Stimulated activated CD4-positive, alpha-beta T cell treated with anti-CD3 and anti-CD28 coated beads, TNF-alpha, amount 100 ng/mL, for 24 hours (primary cell): ENCODE measurements around the gene ITGB7.
A peak's percentile ranks its signal among the peaks of the same experiment; 100 is the strongest.

Experiments used
- DNase-seq, 3 experiments: peaks; one replicate each; pipeline ENCODE4 v3.0.0-alpha.2; 2020; ENCODE audit warnings: low read depth in 3 of 3

ITGB7 gene, protein sequence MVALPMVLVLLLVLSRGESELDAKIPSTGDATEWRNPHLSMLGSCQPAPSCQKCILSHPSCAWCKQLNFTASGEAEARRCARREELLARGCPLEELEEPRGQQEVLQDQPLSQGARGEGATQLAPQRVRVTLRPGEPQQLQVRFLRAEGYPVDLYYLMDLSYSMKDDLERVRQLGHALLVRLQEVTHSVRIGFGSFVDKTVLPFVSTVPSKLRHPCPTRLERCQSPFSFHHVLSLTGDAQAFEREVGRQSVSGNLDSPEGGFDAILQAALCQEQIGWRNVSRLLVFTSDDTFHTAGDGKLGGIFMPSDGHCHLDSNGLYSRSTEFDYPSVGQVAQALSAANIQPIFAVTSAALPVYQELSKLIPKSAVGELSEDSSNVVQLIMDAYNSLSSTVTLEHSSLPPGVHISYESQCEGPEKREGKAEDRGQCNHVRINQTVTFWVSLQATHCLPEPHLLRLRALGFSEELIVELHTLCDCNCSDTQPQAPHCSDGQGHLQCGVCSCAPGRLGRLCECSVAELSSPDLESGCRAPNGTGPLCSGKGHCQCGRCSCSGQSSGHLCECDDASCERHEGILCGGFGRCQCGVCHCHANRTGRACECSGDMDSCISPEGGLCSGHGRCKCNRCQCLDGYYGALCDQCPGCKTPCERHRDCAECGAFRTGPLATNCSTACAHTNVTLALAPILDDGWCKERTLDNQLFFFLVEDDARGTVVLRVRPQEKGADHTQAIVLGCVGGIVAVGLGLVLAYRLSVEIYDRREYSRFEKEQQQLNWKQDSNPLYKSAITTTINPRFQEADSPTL

DNA sequence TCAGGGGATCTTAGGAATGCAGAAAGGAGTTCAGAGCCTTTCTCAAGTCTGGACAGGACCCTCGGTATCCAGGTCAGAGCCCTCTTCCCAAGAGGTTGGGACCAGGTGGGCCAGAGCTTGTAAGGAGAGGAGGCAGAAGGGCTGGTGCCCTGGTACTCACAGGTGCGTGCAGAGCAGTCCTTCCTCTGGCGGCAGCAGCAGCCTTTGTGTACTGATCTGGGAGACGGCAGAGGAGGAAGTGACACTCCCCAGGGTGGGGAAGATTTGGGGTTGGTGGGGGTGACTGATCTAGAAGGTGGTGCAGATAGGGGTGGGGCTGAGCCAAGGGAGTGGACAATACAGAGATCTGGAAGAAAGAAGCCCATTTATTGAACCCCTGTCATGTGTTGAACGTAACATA is at the start of gene ITGB7:
Gene ITGB7 (minus strand): TSS at position 210 of the 400 bp plus-strand sequence. CDS start 6,808 bp downstream, outside the sequence.
- peak in 2 of 3 experiments; percentile 33 to 51 for DNase-seq

DNA sequence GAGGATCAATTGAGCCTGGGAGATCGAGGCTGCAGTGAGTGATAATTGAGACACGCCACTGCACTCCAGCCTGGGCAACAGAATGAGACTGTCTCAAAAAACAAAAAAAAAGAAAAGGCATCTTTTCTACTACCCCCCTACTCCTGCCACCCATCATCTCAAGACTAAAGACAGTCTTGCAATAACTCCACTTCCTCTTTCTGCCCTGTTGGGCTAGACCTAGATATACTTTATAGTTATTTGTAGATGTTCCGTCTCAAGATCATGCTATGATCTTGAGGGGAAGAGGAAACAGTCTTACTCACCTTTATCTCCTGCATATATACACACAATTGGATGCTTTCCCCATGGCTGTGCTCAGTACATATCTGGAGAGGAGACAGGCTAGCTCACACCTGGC is 48.9 kb upstream of the ITGB7 start:
- no peak for DNase-seq

DNA sequence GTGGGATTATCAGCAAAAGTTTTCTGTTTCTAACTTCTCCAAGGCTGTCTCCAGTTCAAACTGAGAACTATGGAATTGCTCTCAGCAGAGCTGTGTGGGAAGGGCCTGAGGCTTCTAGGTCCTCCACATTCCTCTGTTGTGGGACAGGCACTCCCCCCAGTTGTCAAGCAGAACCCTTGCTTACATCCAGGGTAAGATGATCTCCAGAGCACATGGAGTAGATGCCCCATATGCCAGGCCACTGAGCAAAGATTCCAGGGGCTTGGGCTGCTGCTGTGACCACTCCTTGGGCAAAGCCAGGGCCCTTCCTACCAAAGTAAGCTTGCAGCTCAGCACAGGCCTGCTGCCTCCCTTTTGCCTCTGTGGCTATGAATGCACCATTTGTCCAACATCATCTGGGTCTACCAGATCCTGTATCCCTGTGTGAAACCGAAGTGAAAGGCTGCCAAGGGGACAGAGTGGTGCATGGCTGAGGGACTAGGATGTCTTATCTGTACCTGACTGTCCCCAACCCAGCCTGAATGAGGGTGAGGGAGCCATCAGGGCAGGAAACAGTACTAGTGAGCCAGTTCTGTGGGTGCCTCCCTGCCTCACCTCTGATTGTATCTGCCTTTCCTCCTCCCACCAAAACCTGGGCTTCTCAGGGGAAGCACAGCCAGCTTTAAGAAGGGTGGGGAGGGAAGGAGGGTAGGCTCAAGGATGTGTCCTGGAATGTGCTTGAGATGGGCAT is 47.9 kb upstream of the ITGB7 start:
- no peak for DNase-seq

DNA sequence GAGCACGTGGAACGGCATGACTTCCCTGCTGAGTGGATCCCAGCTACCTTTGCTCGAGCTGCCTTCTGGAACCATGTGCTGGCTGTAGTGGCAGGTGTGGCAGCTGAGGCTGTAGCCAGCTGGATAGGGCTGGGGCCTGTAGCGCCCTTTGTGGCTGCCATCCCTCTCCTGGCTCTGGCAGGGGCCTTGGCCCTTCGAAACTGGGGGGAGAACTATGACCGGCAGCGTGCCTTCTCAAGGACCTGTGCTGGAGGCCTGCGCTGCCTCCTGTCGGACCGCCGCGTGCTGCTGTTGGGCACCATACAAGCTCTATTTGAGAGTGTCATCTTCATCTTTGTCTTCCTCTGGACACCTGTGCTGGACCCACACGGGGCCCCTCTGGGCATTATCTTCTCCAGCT is 46.2 kb upstream of the ITGB7 start:
- DNase-seq = no peak

DNA sequence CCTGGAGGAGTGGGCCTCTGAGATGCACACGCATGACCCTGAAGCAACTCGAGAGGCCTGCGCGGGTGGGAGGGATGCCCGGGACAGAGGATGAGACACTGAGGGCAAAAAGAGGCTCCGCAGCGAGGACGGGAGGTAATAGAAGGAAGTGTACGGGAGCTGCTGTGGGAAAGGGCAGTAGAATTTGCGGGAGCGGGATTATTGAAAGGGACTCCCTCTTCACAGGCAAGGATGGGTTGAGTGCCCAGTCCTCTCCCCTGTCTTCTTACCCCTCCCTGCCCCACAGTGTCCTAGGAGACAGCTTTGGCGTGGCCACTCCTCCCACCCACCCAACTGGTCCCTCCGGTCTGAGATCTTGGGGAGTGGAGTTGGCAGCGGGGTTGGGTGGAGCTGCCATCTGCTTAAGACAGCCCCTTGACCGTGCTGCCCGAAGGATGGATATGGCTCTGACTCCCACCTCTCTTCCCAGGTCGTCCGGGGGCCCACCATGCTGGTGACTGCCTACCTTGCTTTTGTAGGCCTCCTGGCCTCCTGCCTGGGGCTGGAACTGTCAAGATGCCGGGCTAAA is 45.4 kb upstream of the ITGB7 start:
- DNase-seq = no peak

DNA sequence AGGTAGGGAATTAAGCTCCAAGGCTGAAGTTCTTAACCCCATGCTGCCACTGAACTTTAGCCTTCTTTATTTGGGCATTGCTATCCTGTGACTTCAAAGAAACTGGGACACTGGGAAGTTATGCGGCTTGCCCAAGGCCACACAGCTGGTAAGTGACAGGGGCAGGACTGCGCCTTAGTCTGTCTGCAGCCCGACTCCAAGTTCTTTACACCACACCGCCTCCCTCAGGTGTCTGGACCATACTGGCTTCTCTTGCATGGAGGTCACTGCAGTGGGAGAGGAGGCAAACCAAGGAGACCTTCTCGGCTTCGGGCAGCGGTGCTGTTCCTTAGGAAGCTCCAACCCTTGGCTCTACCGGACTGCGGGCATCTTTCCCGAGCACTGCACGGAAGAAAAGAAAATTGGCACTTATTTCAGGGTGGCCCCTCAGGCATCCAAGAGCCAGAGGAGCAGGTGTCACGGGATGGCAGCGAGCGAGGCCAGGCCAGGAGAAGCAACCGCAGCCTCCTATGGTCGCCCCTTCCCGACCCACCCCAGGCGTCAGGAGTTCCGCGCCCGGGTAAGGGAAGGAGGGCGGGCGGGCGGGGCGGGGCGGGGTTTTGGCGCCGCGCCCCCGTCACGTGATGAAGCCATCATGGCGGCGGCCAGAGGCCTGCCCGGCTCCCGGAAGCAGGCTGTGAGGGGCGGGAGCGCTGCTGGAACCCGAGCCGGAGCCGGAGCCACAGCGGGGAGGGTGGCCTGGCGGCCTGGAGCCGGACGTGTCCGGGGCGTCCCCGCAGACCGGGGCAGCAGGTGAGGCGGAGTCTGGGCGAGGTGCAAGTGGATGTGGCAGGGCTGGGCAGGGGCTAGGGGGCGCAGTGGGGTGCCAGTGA is 44.7 kb upstream of the ITGB7 start:
- DNase-seq = peak in 2 of 3 experiments; percentile 45 to 69

DNA sequence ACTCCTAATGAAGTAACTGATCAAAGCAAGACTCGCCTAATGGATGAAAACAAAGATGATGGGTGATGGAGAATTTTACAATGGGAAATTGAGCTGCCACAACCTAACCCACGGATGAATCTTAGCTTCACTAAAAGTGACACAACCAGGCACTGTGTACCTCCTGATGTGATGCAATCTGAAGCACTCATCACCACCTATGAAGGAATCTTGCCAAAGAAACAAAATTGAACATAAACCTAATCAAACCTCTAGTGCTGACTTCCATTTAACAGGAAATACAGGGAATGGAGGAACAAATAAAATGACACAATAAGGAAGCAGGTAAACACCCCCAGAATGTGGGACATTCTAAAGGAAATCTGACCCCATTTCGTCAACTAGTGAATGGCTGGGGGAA is 38.2 kb upstream of the ITGB7 start:
- no peak for DNase-seq

DNA sequence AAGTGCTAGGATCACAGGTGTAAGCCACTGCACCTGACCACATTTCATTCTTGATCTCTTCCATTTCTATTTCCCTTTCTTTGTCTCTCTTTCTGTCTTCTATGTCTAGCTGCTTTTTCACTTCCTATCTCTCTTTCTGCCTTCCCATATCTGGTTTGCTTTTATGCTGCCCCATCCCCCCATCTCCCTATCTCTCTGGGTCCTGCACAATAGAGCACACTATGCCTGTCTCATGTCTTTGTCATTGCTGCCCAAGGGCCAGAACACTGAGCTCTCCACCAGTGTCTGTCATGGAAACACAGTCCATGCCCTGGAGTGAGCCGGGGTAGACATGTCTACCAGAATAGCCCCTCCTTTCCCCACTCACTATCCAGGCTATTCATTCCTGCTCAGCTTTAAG is 37.3 kb upstream of the ITGB7 start:
- no peak for DNase-seq

DNA sequence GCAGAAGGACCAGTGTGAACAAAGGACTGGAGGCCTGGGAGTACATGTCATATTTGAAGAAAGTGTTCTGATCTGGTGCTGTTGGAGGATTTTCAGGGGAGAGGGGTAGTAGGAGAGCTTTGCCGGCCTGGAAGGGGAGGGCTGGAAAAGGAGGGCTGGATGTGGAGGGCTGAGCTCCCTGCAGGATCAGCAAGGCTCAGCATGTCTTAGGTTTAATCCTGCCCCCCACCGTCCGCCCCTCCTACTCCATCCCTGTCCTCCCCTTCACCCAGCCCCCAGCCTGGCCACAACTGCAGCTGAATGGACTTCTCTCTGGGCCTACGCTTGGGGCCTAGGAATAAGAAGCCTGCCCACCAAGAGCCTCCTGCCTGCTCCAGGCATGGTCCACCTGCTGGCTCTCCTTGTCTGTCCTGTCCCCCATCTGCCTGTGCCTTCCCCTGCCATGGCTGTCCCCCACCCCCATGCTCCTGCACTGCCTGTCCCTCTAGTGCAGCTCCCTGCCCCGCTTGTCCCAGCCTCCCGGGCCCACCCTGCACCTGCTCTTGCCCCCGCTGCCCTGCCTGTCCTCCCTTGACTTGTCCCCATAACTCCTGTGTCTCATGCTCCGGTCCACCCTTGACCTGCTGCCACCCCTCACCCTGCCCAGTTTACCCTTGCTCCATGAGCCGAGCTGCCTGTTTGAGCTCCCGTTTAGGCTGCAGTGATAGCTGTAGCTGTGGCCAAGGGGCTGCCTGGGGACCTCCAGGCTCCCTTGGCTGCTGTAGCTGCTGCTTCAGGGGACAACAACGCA is 34.8 kb upstream of the ITGB7 start:
- DNase-seq = no peak

DNA sequence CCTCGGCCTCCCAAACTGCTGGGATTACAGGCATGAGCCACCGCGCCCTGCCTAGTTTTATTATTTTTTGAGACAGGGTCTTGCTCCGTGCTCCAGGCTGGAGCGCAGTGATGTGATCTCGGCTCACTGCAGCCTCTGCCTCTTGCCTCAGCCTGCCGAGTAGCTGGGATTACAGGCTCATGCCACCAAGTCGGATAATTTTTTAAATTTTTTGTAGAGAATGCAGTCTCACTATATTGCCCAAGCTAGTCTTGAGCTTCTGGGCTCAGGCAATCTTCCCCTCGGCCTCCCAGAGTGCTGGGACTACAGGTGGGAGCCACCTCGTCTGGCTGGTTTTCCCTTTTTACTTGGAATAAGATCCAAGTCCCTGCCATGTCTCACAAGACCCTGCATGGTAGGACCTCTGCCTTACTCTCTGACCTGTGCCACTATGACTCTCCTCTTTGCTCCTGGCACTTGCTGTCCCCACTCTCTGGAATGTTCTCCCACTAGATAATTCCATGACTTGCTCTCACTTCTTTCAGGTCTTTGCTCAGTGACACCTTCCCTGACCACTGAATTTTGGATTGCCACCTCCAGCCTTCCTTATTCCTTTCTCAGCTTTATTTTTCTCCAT is 32.7 kb upstream of the ITGB7 start:
- no peak for DNase-seq

DNA sequence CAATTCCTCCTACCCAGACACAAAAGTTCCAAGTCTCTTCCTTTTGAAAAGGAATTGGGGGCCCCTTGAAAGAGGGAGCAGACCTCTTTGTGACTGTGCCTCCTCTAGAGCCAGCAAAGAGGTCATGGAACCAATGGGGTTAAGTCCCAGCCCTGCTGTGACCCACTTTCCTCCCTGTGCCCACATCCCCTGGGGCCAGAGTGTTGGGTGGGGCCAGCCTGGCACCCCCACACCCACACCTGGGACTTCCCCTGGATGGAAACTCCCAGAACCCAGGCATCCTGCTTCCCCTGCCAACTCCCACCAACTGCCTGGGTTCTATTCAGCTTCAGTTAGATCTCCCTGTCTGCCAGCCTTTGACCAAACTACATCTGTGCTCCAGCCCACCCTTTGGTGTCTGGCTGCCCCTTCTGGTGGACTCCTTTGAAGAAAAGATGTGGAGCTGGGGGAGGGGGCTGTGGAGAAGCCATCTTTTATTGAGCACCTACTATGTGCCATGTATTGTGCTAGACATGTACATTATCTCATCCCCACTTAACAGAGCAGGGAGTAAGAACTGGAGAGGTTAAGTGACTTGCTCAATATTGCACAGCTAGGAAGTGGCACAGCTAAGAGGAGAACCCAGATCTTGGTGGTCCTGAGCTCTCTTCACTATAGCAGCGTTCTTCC is 29.5 kb upstream of the ITGB7 start:
- no peak for DNase-seq

DNA sequence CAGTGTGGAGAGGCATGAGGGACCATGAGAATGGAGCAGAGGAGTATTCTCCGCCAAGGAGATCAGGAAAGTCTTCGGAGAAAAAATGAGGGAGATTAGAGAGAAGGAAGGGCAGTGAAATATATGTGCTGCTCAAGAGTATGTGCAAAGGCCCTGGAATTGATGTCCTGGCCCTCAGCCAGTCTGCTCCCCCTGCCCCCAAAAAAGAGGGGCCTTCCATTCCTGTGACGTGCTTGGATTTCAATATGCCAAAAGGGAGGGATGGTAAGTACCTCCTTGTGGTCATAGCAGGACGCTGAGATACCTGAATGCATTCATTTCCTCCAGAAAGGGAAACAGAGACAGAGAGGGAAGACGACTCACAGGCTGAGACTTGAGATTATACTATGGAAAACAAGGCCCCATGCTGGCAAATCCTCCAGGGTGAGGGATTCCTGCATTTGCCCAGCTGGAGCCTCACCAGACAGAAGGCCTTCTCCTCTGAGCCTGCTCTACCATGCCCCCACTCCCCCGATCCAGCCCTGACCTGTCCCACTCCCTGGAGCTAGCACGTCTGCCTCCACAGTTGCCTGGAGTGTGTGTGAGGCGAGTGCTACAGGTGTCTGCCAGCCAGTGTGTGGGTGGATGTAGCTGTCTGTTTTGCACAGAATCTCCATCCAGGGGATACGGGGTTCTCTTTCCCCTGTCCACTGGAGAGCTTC is 28.8 kb upstream of the ITGB7 start:
- DNase-seq = no peak

DNA sequence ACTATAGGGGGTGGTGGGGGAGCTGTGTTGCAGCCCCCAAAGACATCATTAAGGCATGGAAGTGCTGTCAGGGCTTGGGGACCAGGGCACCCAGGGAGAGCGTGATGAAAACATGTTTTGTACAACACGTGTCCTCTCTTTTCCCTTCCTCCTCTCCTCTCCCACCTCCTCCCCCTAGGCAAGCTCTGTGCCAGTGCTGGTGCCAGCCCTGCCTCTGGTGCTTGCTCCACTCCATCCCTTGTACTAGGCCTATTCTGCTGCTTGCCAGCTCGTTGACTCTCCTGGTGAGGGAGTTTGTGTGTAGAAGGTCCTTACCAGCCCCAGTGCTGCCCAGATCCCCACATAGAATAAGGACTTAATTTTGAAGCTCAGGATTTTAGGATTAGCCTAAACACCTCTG is 28.1 kb upstream of the ITGB7 start:
- DNase-seq = no peak

DNA sequence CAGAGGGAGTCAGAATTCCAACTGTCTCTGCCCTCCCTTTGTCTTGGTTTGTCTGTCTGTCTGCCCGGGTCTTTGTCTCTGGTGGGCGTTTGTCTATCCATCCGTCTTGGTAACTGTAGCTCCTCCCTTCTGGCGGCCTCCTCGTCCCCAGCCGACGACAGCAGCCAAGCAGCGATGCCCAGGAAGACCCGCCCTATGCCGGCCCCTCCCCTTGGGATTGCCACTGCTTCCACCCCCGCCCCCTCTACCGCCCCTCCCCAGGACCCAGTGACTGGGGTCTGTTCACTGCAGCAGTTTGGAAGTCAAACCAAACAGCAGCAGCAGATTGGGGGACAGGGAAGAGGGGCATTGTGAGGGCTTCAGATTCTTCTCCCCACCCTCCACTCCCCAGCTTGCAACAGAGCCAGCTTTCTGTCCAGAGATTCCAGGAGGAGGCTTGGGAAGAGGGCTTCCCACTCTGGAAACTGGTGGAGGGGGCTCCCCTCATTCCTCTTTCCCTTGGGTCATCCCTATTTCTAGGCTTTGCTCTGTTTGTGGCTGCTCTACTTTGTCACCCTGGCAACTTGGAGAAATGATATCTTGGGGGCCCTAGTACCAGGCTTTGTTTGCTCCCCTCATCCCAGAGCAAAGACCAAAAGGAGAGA is 27.3 kb upstream of the ITGB7 start:
- DNase-seq = no peak

DNA sequence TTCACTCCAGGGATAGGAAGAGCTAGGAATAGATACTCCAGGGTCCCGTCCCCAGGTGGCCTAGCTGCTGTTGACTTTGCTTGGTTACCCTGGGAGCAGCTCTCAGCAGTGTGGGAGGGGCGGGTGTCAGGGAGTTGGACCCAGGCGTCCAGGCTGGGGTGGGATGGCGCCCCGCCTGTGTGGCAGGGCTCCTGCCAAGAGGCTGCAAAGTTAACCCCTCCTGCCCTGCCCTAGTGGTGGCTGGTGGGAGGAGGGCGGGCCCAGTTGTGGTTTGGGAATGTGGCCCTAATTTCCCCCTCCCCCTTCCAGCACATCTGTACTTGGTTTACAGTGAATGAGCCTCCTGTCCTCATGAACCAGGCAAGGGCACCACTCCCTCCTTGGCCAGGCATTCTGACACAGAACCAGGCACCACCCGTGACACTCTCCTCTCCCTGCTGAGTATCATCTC is 26.6 kb upstream of the ITGB7 start:
- no peak for DNase-seq

DNA sequence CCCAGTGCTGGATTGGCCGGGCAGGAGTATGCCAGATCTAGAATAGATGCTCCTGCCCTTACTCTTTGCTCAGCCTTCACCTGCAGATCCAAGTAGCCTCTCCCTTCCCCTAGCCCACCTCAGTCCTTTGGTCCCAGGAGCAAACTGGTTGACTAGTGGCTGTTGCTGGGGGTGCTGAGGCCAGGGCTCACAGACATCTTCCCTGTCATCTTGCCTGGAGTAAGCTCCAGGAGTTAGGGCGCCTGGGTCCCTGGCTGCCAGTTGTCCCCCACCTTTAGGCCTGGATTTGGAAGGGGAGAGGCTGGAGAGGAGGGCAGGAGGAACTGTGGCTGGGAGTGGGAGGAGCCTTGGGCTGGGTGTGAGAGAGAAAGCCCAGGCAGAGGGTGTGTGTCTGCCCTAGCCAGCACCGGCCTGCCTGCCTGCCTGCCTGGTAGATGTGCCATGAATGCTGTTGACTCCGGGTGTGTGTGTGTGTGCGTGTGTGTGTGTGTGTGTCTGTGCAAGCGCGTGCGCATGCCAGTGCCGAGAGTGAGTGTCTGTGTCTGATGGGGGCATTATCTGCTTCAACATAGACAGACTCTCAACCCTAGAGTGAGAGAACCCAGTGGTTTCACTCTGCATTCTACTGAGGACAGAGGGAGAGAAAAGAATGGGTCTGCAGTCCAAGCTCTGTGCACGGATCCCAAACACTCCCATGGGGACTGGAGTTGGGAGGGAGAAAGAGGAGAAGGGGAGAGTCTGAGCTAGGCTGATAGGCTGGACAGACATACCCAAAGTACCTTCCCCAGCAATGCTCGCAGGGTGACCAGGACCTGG is 25.8 kb upstream of the ITGB7 start:
- no peak for DNase-seq
